Panc1 (cell line): ENCODE measurements around the gene ZNF324B. TPM values are rescaled to one million over a fixed set of nuclear protein-coding genes. Genes with fewer than 3 reads are reported as not detected.
A peak's percentile ranks its signal among the peaks of the same experiment; 100 is the strongest.

ENCODE experiments used
- ATAC-seq: fragments of 200-7000 bp; cut with Tn5 transposase; 2 replicates; pipeline ENCODE4 v1.9.1; 2020; ENCODE audit warnings: mild to moderate bottlenecking, moderate library complexity
- BruUV-seq: library from RNA; stranded (reverse); fragments of 400-500 nt; replicated peaks from 2 replicates; lab custom pipeline; 2021; lab: Mats Ljungman, UMichigan
- CTCF ChIA-PET: fragments of 300-600 bp; sonication (Branson Sonifier 250); formaldehyde crosslinking; loops from one replicate; lab custom pipeline; 2022; ENCODE audit warnings: antibody characterized with exemption; lab: Charles Lee
- POLR2A ChIA-PET: fragments of 300-600 bp; sonication (Branson Sonifier 250); formaldehyde crosslinking; loops from one replicate; lab custom pipeline; 2022; ENCODE audit warnings: antibody characterized with exemption; lab: Charles Lee
- DNase-seq: peaks from one replicate; pipeline ENCODE4 v3.0.0-alpha.2; 2010; ENCODE audit warnings: low read depth, low spot score
- H3K27ac ChIP-seq: 2 replicates; pipeline ENCODE4 v1.5.1; 2011; ENCODE audit warnings: mild to moderate bottlenecking, low read length, inconsistent platforms
- H3K27me3 ChIP-seq: fragments of 200-500 bp; sonication (Bioruptor generic); 2 replicates; pipeline ENCODE4 v1.6.0; 2014; ENCODE audit warnings: low read length, inconsistent platforms; ENCODE audit not compliant: control insufficient read depth, insufficient read depth
- H3K36me3 ChIP-seq: fragments of 200-500 bp; sonication (Bioruptor generic); 2 replicates; pipeline ENCODE4 v1.5.1; 2014; ENCODE audit warnings: inconsistent platforms, mild to moderate bottlenecking, low read length, moderate library complexity; ENCODE audit not compliant: control insufficient read depth, insufficient read depth
- H3K4me1 ChIP-seq: 2 replicates; pipeline ENCODE4 v1.5.1; 2011; ENCODE audit warnings: inconsistent platforms, mild to moderate bottlenecking, low read length, moderate library complexity; ENCODE audit not compliant: control insufficient read depth, insufficient read depth
- H3K4me3 ChIP-seq, 2 experiments: 2 replicates each; pipeline ENCODE4 v1.5.1; 2011 to 2012; ENCODE audit warnings: low read depth in 2 of 2, low read length in 2 of 2, mild to moderate bottlenecking in 2 of 2, inconsistent platforms in 1 of 2, moderate library complexity in 1 of 2
- H3K9me3 ChIP-seq: fragments of 200-500 bp; sonication (Bioruptor generic); 2 replicates; pipeline ENCODE4 v1.5.1; 2014; ENCODE audit warnings: low read depth, mild to moderate bottlenecking, inconsistent platforms, low read length, moderate library complexity; ENCODE audit not compliant: control insufficient read depth, insufficient read depth
- CTCF ChIP-seq: fragments of 450-650 bp; IDR thresholded peaks from 2 replicates; pipeline ENCODE4 v1.5.1; 2017; ENCODE audit warnings: mild to moderate bottlenecking
- POLR2AphosphoS5 ChIP-seq: IDR thresholded peaks from 2 replicates; pipeline ENCODE4 v1.6.1; 2012; ENCODE audit warnings: mild to moderate bottlenecking, low read depth, low read length, moderate library complexity
- REST ChIP-seq, 2 experiments: IDR thresholded peaks; 2 replicates each; pipeline ENCODE4 v1.6.1; 2011 to 2012; ENCODE audit warnings: low read depth in 2 of 2, control low read depth in 1 of 2, low read length in 1 of 2, mild to moderate bottlenecking in 1 of 2, moderate library complexity in 1 of 2; ENCODE audit not compliant: insufficient read depth in 1 of 2
- SIN3A ChIP-seq: IDR thresholded peaks from 2 replicates; pipeline ENCODE4 v1.6.1; 2012; ENCODE audit warnings: low read depth, mild to moderate bottlenecking, low read length, moderate library complexity, borderline replicate concordance; ENCODE audit not compliant: insufficient read depth
- TCF7L2 ChIP-seq: IDR thresholded peaks from 2 replicates; pipeline ENCODE4 v1.6.1; 2011; ENCODE audit warnings: mild to moderate bottlenecking, low read depth, low read length, inconsistent platforms
- in situ Hi-C: cut with HindIII; loops from 2 replicates; pipeline ENCODE4 v1.10.0; 2016; ENCODE audit warnings: low sequenced_read_pairs, low pct_unique_long_range_greater_than_20kb
- intact Hi-C: fragments of 100-400 bp; cut with micrococcal nuclease; formaldehyde crosslinking; loops from one replicate; pipeline ENCODE4 v1.10.0; 2022; ENCODE audit not compliant: unreplicated experiment
- total RNA-seq: library from RNA; stranded (reverse); gene quantifications from one replicate; pipeline ENCODE4 v1.2.1, GENCODE V29; 2021; ENCODE audit not compliant: unreplicated experiment

Gene ZNF324B
- total RNA-seq, 1 experiment from 2014 or later, result 7.8 TPM

- TSS peak; percentile 86 for BruUV-seq
- peak overlapping the region; percentile 76 to 78 for H3K4me3 ChIP-seq
- peaks cover 14% of the 10 kb centered on the region for H3K4me1 ChIP-seq
- H3K27me3 ChIP-seq, result no peaks in the 10 kb centered on the region
- no peak for DNase-seq
- ATAC-seq, result peak; percentile 35
- H3K27ac ChIP-seq, result peak overlapping the region; percentile 92
- TF ChIP-seq TCF7L2 (no peak), REST (IDR thresholded peaks at IDR 0.05; ENCODE audit: insufficient read depth in 1 of 2, low read depth in 2 of 2, low read length in 1 of 2) (no peak), SIN3A (peak; percentile 81; the same call in 1 of the 2 replicates), POLR2AphosphoS5 (no peak; the same call in 1 of the 2 replicates), CTCF (no peak)
- no peaks in the 10 kb centered on the region for H3K9me3 ChIP-seq
- ChIA-PET CTCF (interaction anchor here (0.6 kb wide), 1 partner anchor 811 kb away, joined by 4 read pairs; no protein-coding TSS in a partner anchor), POLR2A (interaction anchor here (0.6 to 1.2 kb wide), 4 partner anchors 13 to 111 kb away, joined by 3 to 16 read pairs (median 6); partner anchors contain the start of gene ZNF584)
- in situ Hi-C loops (no loop called here), intact Hi-C loops (no loop called here)
- H3K36me3 ChIP-seq, result no peaks in the 10 kb centered on the region
These were observed 23.7 kb downstream of the ZNF324B start for GRCh38 chr19:58474997-58475713.

- H3K36me3 ChIP-seq, result no peaks in the 10 kb centered on the region
- CTCF ChIA-PET, result interaction anchor here (0.6 kb wide), 1 partner anchor 812 kb away, joined by 4 read pairs; no protein-coding TSS in a partner anchor
- in situ Hi-C loops (no loop called here), intact Hi-C loops (no loop called here)
- POLR2A ChIA-PET, result interaction anchor here (0.5 to 1.2 kb wide), 4 partner anchors 10 to 112 kb away, joined by 3 to 7 read pairs (median 4); partner anchors contain the start of gene ZNF584
- no TSS peak for BruUV-seq
- TF ChIP-seq CTCF, result no peak
- TF ChIP-seq POLR2AphosphoS5, result peak; percentile 88
- peak; percentile 73 for TF ChIP-seq TCF7L2
- TF ChIP-seq REST (IDR thresholded peaks at IDR 0.05; ENCODE audit: insufficient read depth in 1 of 2, low read depth in 2 of 2, low read length in 1 of 2), result peak in 1 of 2 experiments; percentile 45; a peak in 1 of 4 replicates
- TF ChIP-seq SIN3A, result peak; percentile 44; the same call in 1 of the 2 replicates
- no peaks in the 10 kb centered on the region for H3K27me3 ChIP-seq
- peak within 1 kb of the TSS; percentile 76 to 78 for H3K4me3 ChIP-seq
- peaks cover 14% of the 10 kb centered on the region for H3K4me1 ChIP-seq
- no peaks in the 10 kb centered on the region for H3K9me3 ChIP-seq
- DNase-seq (peak; percentile 94), ATAC-seq (peak; percentile 93)
- peak within 1 kb of the TSS; percentile 92 for H3K27ac ChIP-seq
These were observed 24.5 kb downstream of the ZNF324B start, which contains the start of gene ZNF446 for GRCh38 chr19:58475714-58476497. Gene ZNF446 (plus strand): TSS chr19:58476352. CDS start chr19:58477219, 867 bp downstream.
